Measurements from ENCODE around the gene AAMDC. TPM values are rescaled to one million over a fixed set of nuclear protein-coding genes. Genes with fewer than 3 reads are reported as not detected.

Gene AAMDC
- total and polyA plus RNA-seq, 10 donors = 9.5 to 37.2 (median 22.0) TPM

GRCh38 chr11:77799338-77799737 lies 21.6 kb upstream of the AAMDC start:
- 37 to 50% (median 48%) methylated on average over 3 of the region's 3 CpGs for WGBS, 5 donors
- peak overlapping the region in 3 of 8 donors; percentile 6 to 24 (median 7) for H3K27ac ChIP-seq
- no peaks in the 10 kb centered on the region for H3K27me3 ChIP-seq (replicated peaks in 1 of 7)

GRCh38 chr11:77800449-77800848 lies 20.5 kb upstream of the AAMDC start:
- no peaks in the 10 kb centered on the region for H3K9me3 ChIP-seq
- H3K4me3 ChIP-seq = no peak overlapping the region
- TF ChIP-seq POLR2AphosphoS5 (IDR thresholded peaks at IDR 0.05) = no peak
- TF ChIP-seq, protein P1, sequence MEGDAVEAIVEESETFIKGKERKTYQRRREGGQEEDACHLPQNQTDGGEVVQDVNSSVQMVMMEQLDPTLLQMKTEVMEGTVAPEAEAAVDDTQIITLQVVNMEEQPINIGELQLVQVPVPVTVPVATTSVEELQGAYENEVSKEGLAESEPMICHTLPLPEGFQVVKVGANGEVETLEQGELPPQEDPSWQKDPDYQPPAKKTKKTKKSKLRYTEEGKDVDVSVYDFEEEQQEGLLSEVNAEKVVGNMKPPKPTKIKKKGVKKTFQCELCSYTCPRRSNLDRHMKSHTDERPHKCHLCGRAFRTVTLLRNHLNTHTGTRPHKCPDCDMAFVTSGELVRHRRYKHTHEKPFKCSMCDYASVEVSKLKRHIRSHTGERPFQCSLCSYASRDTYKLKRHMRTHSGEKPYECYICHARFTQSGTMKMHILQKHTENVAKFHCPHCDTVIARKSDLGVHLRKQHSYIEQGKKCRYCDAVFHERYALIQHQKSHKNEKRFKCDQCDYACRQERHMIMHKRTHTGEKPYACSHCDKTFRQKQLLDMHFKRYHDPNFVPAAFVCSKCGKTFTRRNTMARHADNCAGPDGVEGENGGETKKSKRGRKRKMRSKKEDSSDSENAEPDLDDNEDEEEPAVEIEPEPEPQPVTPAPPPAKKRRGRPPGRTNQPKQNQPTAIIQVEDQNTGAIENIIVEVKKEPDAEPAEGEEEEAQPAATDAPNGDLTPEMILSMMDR (IDR thresholded peaks at IDR 0.05 in 8 of 11, conservative IDR thresholded peaks at IDR 0.05 in 3 of 11) = no peak
- TF ChIP-seq POLR2A (IDR thresholded peaks at IDR 0.05) = no peak
- peaks cover 0 to 89% (median 30%) of the 10 kb centered on the region in 6 donors for H3K4me1 ChIP-seq
- peaks cover 0 to 19% (median 0%) of the 10 kb centered on the region in 6 donors for H3K36me3 ChIP-seq
- no peak for DNase-seq
- H3K27ac ChIP-seq = peak overlapping the region in 3 of 8 donors; percentile 4 to 50 (median 20)
- intact Hi-C loops (cut with DNase I; ENCODE audit: low total_unique reads) = no loop called here
- no peaks in the 10 kb centered on the region for H3K27me3 ChIP-seq (replicated peaks in 1 of 7)

More at GRCh38 chr11:77799338-77799737, 21.6 kb upstream of the AAMDC start:
- intact Hi-C loops (cut with DNase I; ENCODE audit: low total_unique reads) = no loop called here
- H3K4me1 ChIP-seq = peaks cover 0 to 89% (median 29%) of the 10 kb centered on the region in 6 donors
- no peaks in the 10 kb centered on the region for H3K9me3 ChIP-seq
- H3K36me3 ChIP-seq = peaks cover 0 to 15% (median 0%) of the 10 kb centered on the region in 6 donors
- DNase-seq = no peak
- TF ChIP-seq, protein P1 (IDR thresholded peaks at IDR 0.05 in 8 of 11, conservative IDR thresholded peaks at IDR 0.05 in 3 of 11) = no peak
- TF ChIP-seq POLR2AphosphoS5 (IDR thresholded peaks at IDR 0.05) (no peak), POLR2A (IDR thresholded peaks at IDR 0.05) (no peak)
- no peak overlapping the region for H3K4me3 ChIP-seq

- intact Hi-C loops (cut with DNase I; ENCODE audit: low total_unique reads) = no loop called here
- no peaks in the 10 kb centered on the region for H3K9me3 ChIP-seq
- no peaks in the 10 kb centered on the region for H3K27me3 ChIP-seq (replicated peaks in 1 of 7)
- H3K27ac ChIP-seq = peak overlapping the region in 2 of 8 donors; percentile 27 to 50
- peaks cover 0 to 90% (median 34%) of the 10 kb centered on the region in 6 donors for H3K4me1 ChIP-seq
- WGBS, 5 donors = 67 to 89% (median 78%) methylated on average over 3 of the region's 3 CpGs
- H3K36me3 ChIP-seq = peaks cover 0 to 19% (median 0%) of the 10 kb centered on the region in 6 donors
- no peak for TF ChIP-seq POLR2A (IDR thresholded peaks at IDR 0.05)
- TF ChIP-seq, protein P1 (IDR thresholded peaks at IDR 0.05 in 8 of 11, conservative IDR thresholded peaks at IDR 0.05 in 3 of 11) = no peak
- TF ChIP-seq POLR2AphosphoS5 (IDR thresholded peaks at IDR 0.05) = no peak
- DNase-seq = no peak
- no peak overlapping the region for H3K4me3 ChIP-seq
Observed at GRCh38 chr11:77801477-77801876, 19.5 kb upstream of the AAMDC start.

GRCh38 chr11:77806415-77806814 lies 14.5 kb upstream of the AAMDC start:
- intact Hi-C loops (cut with DNase I; ENCODE audit: low total_unique reads) = no loop called here
- Histone ChIP-seq H3K27ac (no peak overlapping the region), H3K27me3 (replicated peaks in 1 of 7) (no peaks in the 10 kb centered on the region), H3K36me3 (peaks cover 0 to 29% (median 0%) of the 10 kb centered on the region in 6 donors), H3K4me1 (peaks cover 0 to 80% (median 10%) of the 10 kb centered on the region in 6 donors), H3K4me3 (no peak overlapping the region), H3K9me3 (no peaks in the 10 kb centered on the region)
- TF ChIP-seq POLR2A (IDR thresholded peaks at IDR 0.05) (no peak), POLR2AphosphoS5 (IDR thresholded peaks at IDR 0.05) (no peak)
- TF ChIP-seq, protein P1 (IDR thresholded peaks at IDR 0.05 in 8 of 11, conservative IDR thresholded peaks at IDR 0.05 in 3 of 11) = no peak
- no peak for DNase-seq
